ENCODE data around the gene PHF2.

The PHF2 gene

DNA sequence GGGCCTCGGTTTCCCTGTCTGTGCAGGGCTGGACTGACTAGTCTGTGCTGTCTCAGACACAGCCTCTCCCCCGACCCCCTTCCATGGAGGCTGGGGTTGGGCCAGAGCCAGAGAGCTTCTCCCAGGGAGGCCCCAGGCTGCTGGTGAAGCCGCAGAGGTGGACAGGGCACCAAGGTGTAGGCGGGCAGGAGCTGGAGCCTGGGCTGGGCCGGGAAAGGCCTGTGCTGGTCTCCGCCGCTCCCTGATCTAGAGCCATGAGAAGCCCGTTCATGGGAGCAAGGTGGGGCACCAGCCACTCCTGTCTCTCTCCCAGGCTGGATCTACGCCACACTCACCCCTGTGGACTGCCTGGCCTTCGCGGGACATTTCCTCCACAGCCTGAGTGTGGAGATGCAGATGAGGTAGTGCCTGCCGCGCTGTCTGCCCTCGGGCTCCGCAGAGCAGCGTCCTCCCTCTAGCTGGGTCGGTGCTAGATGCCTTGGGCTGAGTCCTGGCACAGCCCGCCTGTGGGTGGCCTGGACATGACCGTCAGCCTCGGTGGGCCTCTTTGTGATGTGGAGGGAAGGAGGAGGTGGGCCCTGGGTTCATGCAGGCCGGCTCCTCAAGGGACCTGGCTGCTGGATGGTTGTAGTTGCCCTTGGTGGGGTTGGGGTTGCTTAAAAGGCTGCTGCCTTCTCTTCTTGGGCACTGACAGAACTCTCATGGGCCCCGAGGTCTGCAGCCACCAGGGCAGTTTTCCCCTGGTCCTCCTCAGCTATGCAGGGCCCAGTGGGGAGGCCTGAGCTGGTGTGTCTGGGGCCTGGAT, 79.4 kb downstream of the PHF2 start:
- TF ChIP-seq, protein P1, sequence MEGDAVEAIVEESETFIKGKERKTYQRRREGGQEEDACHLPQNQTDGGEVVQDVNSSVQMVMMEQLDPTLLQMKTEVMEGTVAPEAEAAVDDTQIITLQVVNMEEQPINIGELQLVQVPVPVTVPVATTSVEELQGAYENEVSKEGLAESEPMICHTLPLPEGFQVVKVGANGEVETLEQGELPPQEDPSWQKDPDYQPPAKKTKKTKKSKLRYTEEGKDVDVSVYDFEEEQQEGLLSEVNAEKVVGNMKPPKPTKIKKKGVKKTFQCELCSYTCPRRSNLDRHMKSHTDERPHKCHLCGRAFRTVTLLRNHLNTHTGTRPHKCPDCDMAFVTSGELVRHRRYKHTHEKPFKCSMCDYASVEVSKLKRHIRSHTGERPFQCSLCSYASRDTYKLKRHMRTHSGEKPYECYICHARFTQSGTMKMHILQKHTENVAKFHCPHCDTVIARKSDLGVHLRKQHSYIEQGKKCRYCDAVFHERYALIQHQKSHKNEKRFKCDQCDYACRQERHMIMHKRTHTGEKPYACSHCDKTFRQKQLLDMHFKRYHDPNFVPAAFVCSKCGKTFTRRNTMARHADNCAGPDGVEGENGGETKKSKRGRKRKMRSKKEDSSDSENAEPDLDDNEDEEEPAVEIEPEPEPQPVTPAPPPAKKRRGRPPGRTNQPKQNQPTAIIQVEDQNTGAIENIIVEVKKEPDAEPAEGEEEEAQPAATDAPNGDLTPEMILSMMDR (IDR thresholded peaks at IDR 0.05; ENCODE audit: extremely low read depth, insufficient read depth, missing control alignments), result no peak
- in situ Hi-C loops (cut with MboI; ENCODE audit: low pct_unique_long_range_greater_than_20kb, low sequenced_read_pairs, unreplicated experiment), result no loop called here
- no peak for DNase-seq (ENCODE audit: low spot score)

DNA sequence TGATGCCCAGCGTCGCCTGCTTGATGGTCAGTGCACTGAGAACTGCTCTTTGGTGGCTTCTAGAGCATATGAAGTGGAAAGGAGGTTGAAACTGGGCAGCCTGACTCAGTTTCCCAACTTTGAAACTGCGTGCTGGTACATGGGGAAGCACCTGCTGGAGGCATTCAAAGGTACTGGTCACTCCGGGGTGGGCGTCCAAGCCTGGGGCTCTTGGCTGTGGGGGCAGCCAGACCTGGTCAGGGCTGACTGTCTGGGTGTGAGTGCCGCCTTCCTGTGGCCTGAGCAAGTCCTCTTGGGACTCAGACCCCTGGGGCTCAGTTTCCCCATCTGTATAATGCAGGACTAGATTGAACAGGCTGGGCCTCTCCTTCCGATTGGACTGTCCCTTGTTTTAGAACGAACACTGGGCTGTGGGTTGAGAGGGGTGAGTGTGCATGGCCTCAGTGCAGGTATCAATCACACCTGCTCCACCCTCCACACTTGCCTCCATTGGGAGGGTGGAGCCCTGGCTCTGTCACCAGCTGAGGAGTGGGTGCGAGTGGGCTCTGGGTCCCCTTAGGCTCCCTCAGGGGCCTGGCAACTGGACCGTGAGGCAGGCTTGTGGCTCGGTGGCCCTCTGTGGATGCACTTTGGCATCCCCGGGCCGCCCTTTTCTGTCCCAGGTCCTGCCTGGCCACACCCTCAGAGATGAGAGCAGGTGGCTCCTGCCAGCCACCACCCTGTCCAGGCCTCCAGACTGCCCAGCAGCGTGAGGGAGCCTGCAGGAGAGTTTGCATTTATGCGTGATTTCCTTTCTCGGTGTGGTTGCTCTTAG, 80.2 kb downstream of the PHF2 start:
- TF ChIP-seq, protein P1 (IDR thresholded peaks at IDR 0.05; ENCODE audit: extremely low read depth, insufficient read depth, missing control alignments), result no peak
- in situ Hi-C loops (cut with MboI; ENCODE audit: low pct_unique_long_range_greater_than_20kb, low sequenced_read_pairs, unreplicated experiment), result no loop called here
- DNase-seq (ENCODE audit: low spot score), result no peak

DNA sequence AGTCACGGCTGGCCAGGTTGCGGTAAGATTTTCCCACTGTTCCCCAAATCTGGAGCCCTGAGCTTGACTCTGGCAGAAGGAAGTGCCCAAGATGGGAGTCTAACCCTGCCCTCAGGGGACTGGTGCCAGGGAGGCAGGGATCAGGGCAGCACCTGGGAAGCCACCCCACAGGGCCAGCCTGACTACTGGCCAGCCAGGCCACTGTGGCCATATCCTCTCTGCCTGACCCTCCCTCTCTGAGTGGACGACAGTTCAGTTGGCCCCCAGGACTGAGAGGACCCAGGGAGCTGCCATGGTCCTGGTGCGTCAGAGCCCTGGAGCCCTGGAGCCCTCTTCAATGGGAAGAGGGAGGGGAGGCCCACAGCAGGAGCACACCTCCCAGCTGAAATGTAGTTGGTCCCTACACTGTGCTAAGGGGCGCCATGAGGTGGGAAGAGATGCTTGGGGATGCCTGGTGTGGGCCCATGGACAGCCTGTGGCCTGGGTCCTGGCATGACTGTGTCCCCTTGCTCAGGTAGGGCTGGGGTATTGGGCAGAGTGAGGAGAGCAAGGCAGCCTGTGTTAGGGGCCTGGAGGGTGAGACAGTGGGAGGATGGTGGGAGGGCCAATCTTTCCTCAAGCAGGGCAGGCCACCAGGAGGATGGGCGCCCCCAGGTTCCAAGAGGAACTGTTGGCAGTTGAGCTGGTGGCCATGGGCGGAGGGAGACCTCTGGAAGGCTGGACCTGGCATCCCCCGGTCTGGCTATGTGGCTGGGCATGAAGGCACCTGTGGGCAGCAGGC, 81.1 kb downstream of the PHF2 start:
- no peak for DNase-seq (ENCODE audit: low spot score)
- TF ChIP-seq, protein P1 (IDR thresholded peaks at IDR 0.05; ENCODE audit: extremely low read depth, insufficient read depth, missing control alignments), result no peak
- in situ Hi-C loops (cut with MboI; ENCODE audit: low pct_unique_long_range_greater_than_20kb, low sequenced_read_pairs, unreplicated experiment), result no loop called here

DNA sequence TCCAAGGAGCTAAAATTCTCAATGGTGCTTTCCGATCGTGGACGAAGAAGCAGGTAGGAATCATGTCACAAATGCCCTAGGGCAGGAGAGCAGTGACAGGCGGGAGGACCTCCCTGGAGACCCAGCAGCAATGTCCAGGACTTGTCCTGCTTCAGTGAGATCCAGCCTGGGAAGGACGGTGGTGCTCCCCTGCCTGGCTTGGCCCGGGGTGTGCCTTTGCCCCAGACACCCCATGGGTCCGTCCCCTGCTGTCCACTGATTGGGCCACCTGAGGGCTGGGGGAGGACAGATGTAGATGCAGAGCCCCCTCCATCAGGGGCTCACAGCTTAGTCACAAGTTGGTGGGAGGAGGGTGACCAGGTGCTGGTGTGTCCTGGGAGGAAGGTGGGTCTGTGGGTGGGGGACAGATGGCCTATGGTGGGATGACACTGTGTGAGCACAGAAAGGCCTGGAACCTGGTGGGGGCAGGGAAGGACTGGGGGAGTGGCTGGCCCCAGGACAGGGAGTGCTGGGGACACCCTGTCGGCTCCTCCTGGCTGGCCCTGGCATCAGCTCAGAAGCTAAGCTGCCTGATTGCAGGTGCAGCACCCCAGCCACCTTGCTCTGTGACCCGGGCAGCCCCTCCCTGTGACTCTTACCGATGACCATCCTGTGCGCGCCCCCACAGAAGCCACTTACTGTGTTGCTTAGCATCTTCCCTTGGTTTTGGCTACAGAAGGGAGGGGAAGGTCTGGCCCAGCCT, 82.0 kb downstream of the PHF2 start:
- TF ChIP-seq, protein P1 (IDR thresholded peaks at IDR 0.05; ENCODE audit: extremely low read depth, insufficient read depth, missing control alignments), result no peak
- no peak for DNase-seq (ENCODE audit: low spot score)
- in situ Hi-C loops (cut with MboI; ENCODE audit: low pct_unique_long_range_greater_than_20kb, low sequenced_read_pairs, unreplicated experiment), result no loop called here

DNA sequence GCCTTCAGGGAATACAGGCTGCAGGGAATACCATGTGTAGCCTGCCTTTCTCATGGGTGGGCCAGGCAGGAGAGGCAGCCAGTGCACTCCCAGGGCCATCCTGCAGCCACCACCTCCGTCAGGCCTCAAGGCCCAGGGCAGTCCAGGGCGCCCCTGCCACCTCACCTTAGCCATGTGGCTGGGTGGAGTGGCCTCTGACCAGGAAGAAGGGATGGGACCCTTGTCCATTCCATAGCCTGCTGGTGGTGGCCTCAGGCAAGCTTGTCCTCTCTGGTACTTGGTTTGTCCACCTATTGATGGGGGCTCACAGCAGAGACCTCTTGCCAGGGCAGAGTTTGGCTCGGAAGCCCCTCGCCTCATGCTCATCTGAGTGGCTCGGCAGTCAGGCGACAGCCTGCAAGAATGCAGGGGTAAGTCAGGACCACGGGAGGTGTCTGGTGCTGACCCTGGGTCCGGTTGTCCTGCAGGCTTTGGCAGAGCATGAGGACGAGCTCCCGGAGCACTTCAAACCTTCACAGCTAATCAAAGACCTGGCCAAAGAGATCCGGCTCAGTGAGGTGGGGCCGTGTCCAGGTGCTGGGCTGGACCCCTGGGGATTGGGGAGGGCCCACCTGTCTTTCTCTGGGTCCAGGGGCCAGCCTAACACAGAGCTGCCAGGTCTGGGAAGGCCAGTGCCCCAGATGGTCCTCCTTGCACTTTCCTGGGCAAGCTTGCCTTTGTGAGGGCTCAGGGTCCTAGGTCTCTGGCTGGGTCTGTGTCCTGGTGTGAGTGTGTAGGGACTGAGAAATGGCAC, 82.9 kb downstream of the PHF2 start:
- in situ Hi-C loops (cut with MboI; ENCODE audit: low pct_unique_long_range_greater_than_20kb, low sequenced_read_pairs, unreplicated experiment), result no loop called here
- TF ChIP-seq, protein P1 (IDR thresholded peaks at IDR 0.05; ENCODE audit: extremely low read depth, insufficient read depth, missing control alignments), result no peak
- DNase-seq (ENCODE audit: low spot score), result no peak
